ENCODE results near the gene NKAIN2.

The NKAIN2 gene

GRCh38 chr6:124303971-124304370 lies 500.3 kb downstream of the NKAIN2 start:
- TF ChIP-seq CTCF (IDR thresholded peaks at IDR 0.05), result no peak
- Mint-ChIP-seq H3K4me3 (no peak overlapping the region), H3K9me3 (peaks cover 9% of the 10 kb centered on the region), H3K36me3 (ENCODE audit: low read depth) (peaks cover 6% of the 10 kb centered on the region), H3K27ac (no peak overlapping the region), H3K4me1 (peaks cover 11% of the 10 kb centered on the region), H3K27me3 (ENCODE audit: low read depth, poor library complexity) (no peaks in the 10 kb centered on the region)
- DNase-seq, result no peak

- H3K27ac Mint-ChIP-seq, result no peak overlapping the region
- TF ChIP-seq CTCF (IDR thresholded peaks at IDR 0.05), result no peak
- no peaks in the 10 kb centered on the region for H3K36me3 Mint-ChIP-seq (ENCODE audit: low read depth)
- no peaks in the 10 kb centered on the region for H3K9me3 Mint-ChIP-seq
- no peaks in the 10 kb centered on the region for H3K4me1 Mint-ChIP-seq
- H3K27me3 Mint-ChIP-seq (ENCODE audit: low read depth, poor library complexity), result no peaks in the 10 kb centered on the region
- no peak for DNase-seq
- no peak overlapping the region for H3K4me3 Mint-ChIP-seq
These were observed 506.5 kb downstream of the NKAIN2 start for GRCh38 chr6:124310139-124310538.

- Mint-ChIP-seq H3K36me3 (ENCODE audit: low read depth) (no peaks in the 10 kb centered on the region), H3K4me3 (no peak overlapping the region), H3K27ac (no peak overlapping the region), H3K27me3 (ENCODE audit: low read depth, poor library complexity) (no peaks in the 10 kb centered on the region), H3K9me3 (no peaks in the 10 kb centered on the region), H3K4me1 (no peaks in the 10 kb centered on the region)
- TF ChIP-seq CTCF (IDR thresholded peaks at IDR 0.05), result no peak
- DNase-seq, result no peak
These were observed 515.7 kb downstream of the NKAIN2 start for GRCh38 chr6:124319410-124319809.

DNA sequence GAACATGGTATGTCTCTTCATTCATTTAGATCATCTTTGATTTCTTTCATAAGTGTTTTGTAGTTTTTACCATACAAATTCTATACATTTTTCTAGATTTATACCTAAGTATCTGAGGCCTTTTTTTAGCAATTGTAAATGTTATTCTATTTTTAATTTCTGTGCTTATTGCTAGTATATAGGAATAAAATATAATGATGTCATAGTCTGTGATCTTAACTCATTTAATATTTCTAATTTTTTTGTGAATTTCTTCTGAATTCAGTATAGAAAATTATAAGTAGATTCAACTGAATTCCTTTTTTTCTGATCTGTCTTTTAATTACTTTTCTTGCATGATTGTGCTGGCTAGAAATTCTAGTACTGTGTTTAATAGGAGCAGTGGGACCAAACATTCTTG lies 520.6 kb downstream of the NKAIN2 start:
- Mint-ChIP-seq H3K27me3 (ENCODE audit: low read depth, poor library complexity) (no peaks in the 10 kb centered on the region), H3K27ac (no peak overlapping the region), H3K4me1 (no peaks in the 10 kb centered on the region), H3K4me3 (no peak overlapping the region), H3K36me3 (ENCODE audit: low read depth) (no peaks in the 10 kb centered on the region), H3K9me3 (no peaks in the 10 kb centered on the region)
- no peak for TF ChIP-seq CTCF (IDR thresholded peaks at IDR 0.05)
- DNase-seq, result no peak

DNA sequence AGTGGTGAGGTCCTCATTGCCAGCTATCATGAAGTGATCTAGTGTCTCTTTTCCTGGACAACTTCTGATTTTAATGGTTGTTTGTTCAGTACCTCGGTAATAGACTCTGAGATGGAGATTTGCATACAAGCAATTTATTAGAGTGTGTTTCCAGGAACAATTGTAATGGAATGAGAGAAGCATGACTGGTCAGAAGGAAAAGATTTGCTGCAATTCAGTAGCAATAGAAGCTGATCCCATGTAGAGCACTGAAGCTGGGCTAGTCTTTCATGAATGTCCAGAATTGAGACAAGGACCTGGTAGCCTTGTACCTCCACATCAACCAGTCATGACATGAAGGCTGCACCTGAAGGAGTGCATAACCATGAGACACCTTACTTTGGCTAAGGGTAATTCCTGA lies 526.5 kb downstream of the NKAIN2 start:
- no peaks in the 10 kb centered on the region for H3K4me1 Mint-ChIP-seq
- DNase-seq, result no peak
- no peaks in the 10 kb centered on the region for H3K36me3 Mint-ChIP-seq (ENCODE audit: low read depth)
- no peak for TF ChIP-seq CTCF (IDR thresholded peaks at IDR 0.05)
- no peaks in the 10 kb centered on the region for H3K9me3 Mint-ChIP-seq
- no peak overlapping the region for H3K27ac Mint-ChIP-seq
- H3K4me3 Mint-ChIP-seq, result no peak overlapping the region
- no peaks in the 10 kb centered on the region for H3K27me3 Mint-ChIP-seq (ENCODE audit: low read depth, poor library complexity)

DNA sequence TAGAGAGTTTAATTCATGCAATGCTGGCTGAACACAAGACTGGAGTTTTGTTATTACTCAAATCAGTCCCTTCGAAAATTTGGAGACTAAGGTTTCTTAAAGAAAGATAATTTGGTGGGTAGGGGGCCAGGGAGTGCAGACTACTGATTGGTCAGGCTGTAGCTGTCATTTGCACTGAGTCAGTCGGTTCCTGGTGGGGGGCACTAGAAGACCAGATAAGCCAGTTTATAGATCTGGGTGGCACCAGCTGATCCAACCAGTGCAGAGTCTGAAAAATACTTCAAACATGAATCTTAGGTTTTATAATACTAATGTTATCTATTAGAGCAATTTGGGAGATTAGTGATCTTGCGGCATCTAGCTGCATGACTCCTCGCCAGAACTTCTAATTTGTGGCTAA lies 530.7 kb downstream of the NKAIN2 start:
- no peaks in the 10 kb centered on the region for H3K4me1 Mint-ChIP-seq
- H3K27ac Mint-ChIP-seq, result no peak overlapping the region
- no peak overlapping the region for H3K4me3 Mint-ChIP-seq
- no peak for TF ChIP-seq CTCF (IDR thresholded peaks at IDR 0.05)
- no peaks in the 10 kb centered on the region for H3K36me3 Mint-ChIP-seq (ENCODE audit: low read depth)
- H3K9me3 Mint-ChIP-seq, result no peaks in the 10 kb centered on the region
- peaks cover under 1% of the 10 kb centered on the region for H3K27me3 Mint-ChIP-seq (ENCODE audit: low read depth, poor library complexity)
- no peak for DNase-seq
